Activated CD4-positive, alpha-beta T cell treated with anti-CD3 and anti-CD28 coated beads, Interleukin-2, amount 50 U/mL, for 16 hours (primary cell): ENCODE data around the gene TMEM45A.
"Not testable (repeated sequence)": the region's sequence is repeated elsewhere in the genome, so short reads cannot be mapped to it uniquely, and the experiment has no call there.

Experiments used
- DNase-seq: peaks from one replicate; pipeline ENCODE4 v3.0.0-alpha.2; 2020

TMEM45A gene

DNA sequence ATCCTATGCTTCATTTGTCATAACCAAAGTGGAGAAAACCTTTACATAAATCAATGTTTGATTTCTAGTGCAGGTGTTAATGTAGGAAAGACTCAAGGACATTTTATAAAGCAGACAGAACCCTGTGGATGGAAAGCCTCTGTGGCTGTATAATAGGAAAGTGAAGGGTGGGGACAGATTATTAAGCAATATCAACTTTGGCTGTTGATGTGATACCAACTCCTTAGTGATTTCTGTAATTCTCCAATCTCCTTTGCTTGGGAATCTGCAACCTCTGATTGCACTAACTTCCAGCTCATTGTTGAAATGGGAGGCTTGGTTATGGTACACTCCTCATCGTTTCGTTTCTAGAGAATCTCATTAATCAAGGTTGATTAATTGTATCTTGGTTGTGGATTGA, 87.7 kb downstream of the TMEM45A start:
- DNase-seq: no peak

DNA sequence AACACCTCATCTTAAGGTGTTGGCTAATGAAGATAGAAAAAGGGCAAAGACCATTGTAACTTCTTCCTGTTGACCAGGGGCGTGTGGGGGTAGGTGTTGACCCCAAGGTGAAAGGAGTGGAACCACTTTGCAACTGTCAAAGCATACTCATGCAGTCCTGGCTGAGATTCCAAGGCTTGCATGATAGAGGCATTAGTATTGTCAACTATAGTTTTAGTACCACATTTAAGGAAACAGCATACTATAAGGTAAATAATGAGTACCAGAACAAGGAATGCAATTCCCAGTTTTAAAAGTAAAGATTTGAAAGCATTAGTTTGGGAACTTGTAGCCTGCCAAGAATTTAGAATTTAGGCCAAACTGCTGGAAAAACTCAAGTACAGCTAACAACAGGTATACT, 89.2 kb downstream of the TMEM45A start:
- no peak for DNase-seq

DNA sequence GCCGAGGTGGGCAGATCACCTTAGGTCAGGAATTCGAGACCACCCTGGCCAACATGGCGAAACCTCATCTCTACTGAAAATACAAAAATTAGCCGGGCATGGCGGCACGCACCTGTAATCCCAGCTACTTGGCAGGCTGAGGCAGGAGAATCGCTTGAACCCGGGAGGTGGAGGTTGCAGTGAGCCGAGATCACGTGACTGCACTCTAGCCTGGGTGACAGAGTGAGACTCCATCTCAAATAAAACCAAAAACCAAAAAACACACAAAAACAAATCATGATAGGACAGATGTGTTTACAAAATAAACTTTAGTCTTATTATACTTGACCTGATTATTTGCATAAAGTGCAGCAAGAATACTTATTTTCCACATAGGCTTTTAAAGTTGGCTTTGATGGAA, 89.7 kb downstream of the TMEM45A start:
- DNase-seq: not testable (repeated sequence)

DNA sequence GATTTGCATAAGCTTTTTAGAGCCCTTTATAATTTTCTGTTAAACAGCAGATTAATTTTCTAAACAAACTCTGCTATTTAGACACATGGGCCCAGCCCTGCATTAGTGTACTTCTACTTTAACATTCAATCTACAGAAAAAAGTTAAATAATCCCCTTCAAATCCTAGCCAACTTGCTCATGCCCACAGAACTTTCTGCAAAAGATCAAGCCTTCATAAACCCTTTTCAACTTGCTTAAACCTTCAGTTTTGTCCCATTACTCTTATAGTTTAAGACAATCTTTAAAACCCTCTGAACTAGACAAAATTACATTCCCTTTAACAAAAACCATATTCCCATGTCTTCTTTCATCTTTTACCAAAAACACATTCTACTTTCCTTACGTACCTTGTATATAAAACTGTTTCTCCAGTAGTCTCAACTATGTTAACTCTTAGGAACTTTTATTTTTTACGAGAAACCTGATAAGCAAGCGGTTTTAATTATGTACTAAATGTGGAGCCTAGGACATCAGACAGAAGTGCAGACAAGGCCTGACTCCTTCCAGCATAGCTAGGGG, 91.8 kb downstream of the TMEM45A start:
- DNase-seq: no peak

DNA sequence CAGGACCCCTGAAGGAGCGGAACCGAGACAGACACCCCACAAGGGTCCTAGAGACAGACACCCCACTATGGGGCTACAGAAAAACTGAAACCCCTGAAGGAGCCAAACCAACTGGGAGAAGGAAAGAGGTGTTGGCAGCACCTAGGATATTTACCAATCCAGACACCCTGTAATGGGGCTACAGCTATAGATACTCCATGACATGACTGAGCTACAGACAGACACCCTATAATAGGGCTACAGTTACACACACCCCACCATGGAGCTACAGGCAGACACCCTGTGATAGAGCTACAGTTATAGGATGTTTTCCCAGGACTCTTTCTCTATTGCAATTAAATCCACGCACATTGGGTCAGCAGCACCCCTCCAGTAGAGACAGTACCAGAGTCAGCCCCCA, 94.4 kb downstream of the TMEM45A start:
- DNase-seq: no peak

DNA sequence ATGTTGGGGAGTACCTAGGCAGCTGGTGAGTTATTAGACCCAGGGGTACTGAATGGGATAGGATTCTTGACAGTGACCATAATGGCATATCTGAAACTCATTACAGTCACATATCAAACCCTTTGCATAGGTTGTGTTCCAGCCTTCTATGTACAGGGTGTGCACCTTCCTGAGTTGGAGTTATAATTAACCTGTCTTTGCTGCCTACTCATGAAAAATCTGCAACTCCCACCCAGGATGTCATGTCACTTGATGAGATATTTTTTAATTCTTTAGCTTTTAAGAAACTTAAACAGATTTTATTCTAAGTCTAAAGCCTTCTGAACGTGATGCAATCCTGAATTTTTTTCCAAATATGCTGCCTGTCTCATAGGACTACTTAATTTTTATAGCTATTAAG, 95.8 kb downstream of the TMEM45A start:
- DNase-seq: no peak

DNA sequence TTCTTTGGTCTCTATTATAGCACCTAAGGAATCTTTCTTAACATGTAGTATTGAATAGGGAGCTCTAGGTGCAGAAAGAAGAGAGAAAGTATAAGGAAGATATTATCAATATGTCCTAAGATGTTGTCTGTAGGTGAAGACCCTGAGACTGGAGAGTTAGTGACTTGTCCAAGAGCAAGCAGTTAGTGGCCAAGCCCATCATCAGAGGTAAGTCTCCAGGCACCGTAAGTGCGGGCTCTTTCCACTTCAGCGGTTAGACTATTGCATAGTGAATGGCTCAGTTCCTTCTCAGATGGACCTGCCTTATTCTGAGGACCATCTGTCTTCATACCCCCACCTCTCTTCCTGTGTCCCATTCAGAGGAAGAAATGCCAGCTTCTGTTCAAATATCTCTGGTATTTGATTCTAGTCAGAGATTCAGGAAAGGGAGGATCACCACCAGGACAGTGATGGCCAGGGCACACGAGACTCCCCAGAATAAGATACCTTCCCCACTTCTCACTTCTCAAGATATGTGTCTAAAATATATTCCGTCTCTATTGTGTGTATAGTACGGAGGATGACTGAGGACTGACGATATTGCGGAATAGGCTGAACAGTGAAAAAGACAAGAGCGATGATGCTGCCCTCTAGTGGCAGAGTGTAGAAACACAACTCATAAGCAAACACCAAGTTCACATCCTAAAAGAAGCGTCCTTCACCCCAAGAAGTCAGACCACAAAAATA, 97.9 kb downstream of the TMEM45A start:
- DNase-seq: peak; percentile 67

DNA sequence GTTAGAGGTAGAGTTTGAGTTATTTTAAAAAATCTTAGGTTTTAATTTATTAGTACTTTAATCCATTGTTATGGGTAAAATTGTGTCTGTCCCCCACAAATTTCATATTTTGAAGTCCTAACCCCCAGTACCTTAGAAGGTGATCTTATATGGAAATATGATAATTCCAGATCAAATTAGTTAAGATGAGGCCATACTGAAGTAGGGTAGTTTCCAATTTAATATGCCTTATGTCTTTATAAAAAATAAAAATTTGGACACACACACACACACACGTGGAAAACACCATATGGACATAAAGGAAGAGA, 98.4 kb downstream of the TMEM45A start:
- no peak for DNase-seq

DNA sequence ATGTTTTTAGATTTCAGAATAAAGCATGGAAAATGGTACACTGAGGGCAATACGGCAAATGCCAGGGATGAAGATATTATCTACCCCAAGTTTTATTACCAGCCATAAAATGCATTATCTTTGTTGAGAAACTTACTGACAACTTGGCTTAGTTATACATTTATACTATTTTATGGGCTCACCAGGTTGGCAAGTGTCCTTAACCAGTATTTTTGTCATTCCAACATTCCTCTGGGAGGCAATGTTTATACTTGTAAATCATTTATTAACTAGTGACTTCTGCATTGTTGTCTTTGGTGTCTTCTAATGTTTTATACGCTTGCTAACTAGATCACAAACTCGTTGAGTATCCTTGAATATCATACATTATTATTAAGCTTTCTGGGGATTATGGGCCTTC, 99.0 kb downstream of the TMEM45A start:
- DNase-seq: no peak

DNA sequence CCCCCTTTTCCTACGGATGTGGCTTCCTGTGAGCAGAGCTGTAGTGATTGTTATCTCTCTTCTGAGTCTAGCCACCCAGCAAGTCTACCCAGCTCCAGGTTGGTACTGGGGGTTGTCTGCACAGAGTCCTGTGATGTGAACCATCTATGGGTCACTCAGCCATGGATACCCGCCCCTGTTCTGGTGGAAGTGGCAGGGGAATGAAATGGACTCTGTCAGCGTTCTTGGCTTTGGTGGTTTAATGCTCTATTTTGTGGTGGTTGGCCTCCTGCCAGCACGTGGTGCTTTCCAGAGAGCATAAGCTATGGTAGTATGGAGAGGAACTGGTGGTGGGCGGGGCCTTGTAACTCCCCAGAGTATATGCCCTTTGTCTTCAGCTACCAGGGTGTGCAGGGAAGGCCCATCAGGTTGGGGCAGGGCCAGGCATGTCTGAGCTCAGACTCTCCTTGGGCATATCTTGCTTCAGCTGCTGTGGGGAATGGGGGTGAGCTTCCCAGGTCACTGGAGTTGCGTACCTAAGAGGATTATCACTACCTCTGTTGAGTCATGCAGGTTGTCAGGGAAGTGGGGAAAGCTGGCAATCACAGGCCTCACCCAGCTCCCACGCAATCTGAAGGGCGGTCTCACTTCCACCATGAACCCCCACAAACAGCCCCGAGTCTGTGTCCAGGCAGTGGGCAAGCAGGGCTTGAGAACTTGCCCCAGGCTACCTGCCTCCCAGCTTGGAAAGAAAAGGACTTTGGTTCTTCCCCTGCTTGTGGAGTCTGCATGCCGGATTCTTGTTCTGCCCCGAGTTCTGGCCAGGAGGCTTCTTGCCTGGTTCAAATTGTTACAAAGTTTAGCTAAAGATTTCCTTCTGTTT, 108.0 kb downstream of the TMEM45A start:
- no peak for DNase-seq

DNA sequence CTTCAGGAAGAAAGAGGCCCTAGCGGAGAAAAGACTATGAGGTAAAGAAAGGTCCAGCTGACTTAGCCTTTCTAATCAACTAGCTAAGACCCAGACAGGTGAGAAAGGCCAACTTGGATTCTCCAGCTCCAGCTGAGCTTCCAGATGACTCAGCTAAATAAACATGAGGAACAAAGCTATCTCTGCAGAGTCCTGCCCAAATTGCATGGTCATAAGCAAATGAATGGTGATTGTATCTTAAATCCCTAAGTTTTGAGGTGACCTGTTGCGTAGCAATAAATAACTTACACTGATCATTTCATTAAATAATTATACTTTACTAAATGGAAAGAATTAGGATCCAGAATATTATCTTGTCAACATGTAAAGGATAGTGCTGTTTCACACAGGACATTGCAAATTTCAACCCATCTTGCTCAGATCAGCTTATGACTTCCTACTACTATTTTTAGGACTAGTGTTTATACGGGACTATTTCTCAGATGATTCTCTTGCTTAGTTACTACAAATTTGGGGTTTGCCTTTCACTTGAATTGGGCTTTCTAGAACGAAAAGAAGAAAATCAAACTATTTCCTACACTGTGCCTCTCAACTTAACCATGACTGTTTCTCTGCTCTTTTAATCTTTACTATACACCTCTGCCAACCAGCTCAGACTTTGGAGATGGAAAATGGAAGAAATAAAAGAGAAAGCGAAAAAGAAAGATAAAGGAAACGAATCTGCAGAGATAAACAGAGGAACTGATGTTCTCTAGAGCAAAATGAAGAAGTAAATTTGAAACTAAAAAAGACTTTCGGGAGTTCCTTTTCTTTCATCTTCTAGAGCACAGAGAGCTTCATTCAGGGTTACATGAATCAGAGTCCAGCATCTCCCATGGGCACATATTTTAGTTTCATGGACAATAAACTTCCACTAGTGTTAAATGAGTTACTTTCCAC, 110.4 kb downstream of the TMEM45A start:
- no peak for DNase-seq

DNA sequence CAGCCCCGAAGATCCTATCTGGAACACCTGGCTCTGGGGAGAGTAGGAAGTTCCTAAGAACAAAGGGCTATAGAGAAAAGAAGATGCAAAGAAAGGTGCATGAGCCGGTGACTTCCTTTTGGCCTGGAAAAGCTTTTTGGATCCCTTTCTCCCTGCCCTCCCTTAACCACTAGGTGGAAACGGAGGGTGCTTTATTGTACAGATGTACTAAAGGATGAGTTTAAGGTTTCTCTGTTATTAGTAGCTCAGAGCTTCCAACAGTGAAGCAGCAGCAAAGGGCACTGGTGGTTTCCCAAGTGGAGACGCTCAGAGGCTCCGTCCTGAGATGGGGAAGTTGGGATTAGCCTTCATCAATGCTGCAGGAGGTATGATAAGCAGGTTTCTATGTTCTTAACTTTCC, 111.0 kb downstream of the TMEM45A start:
- DNase-seq: peak; percentile 9

DNA sequence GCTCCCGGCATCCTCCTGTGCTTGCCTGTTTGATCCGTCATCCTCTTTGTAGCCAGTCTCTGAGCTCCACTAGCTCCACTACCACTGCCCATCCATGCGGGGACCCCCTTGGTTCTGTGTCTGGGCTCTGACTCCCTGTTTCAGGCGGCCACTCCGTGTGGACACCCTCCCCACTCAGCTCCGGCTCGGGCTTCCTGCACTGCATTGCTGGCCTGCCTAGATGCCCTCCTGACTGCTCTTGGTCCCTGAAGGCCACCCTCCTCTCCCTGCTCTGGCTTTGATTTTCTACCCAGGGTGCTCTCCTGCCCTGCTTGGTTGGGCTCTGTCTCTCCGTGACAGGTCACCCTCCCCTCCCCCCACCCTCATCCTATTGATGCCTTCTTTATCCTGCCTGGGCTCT, 112.9 kb downstream of the TMEM45A start:
- no peak for DNase-seq

DNA sequence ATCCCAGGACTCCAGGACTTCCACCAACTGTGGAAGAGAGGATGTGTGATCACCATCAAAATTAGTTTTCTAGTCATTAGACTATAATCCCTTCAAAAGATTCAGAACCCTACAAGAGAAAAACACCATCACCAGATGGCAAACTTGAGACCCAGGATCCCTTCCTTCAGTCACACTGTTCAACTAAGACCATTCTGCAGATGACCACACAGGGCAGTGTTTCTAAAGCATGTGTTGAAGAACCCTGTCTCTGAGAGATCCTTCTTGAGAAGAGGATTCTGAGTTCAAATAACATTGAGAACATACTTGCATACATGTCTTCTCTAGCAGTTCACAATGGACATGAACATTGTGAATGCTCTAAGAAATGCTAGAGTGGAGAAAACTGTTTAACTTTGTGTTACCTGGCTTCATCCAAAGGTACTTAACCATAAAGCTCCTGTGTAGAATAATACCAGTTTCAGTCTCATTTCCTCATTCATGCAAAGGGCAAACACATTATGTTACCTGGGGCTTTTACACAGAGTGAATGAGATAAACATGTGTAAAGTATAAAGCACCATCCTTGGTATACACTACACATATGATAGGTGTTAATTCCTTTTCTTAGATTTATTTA, 114.6 kb downstream of the TMEM45A start:
- DNase-seq: no peak

DNA sequence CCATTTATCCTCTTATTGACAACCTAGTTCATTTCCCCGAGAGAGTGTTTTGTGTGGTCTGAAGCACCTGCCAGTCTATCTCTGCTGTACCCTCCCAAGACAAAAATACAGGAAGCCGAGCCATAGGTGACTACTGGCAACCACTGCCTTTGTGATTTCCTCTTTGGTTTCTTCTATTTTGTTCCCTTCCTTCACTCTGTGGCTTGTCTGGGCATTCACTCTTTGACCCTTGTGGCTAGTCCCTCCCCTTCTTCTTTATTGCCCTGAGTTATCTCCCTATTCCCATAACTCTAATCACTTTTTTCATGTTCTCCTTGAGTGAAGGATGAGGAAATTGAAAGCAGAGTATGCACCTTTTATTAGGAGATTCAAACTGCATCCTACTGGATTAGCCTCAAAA, 116.9 kb downstream of the TMEM45A start, which contains the start of gene ADGRG7:
Gene ADGRG7, plus strand, starts transcription at position 297 of the 400 bp plus-strand sequence. CDS start 256 bp downstream, outside the sequence.
- no peak for DNase-seq

DNA sequence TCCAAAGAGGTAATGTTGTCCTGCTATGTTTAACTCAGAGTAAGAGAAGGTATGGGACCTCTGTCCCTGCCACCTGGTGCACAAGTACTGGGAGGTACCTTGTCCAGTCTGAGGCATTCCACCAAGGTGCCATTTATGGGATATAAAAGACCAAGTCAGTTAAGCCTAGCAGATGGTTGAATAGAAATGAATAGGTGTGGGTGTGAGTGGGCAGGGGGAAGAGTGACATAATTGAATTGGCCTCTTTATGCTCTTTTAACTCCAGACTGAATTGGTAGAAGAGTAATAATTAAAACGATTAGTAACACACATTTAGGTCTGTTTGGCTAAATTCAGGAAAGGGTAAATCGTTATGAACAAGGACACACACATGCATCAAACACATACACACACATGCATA, 117.5 kb downstream of the TMEM45A start:
- DNase-seq: no peak

DNA sequence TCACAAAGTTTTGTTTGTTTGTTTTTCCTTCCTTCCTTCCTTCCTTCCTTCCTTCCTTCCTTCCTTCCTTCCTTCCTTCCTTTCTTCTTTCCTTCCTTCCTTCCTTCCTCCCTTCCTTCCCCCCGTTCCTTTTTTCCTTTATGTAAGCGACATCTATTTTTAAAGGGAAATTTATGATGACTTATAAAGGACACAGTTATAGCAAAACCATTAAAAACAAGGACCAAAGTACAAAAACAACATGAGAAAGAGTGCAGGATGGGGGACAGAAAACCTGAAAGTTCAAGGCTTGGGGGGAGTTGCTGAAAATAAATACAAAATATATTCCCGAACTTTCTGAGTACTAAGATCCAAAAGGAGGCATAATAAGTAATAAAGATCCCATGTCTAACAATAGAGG, 118.8 kb downstream of the TMEM45A start:
- no peak for DNase-seq

DNA sequence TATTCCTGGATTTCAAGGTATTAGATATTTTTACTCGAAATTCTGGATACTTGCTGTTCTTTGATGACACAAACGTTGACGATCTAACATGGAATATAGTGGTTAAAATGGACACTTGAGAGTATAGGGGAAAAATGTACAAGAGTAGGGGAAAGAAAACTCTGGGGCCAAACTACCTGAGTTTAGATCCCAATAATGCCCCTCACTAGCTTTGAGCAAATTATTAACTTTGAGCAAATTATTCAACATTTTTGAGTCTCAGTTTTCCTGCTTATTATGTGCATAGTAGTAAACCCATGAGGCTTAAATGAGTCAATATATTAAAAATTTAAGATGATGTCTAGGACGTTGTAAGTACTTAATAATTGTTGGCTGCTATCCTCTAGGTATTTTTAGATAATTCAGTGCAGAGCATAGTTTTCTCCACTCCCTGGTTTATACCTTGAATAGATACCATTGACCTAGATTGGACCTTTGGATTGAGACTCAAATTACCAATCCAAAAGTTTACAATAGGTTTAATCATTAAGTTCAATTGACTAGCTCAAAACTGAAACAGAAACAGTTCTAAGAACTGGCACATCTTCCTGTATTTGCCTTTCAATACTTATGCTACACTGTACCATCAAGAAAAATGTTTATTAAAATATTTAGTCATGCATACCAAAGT, 121.4 kb downstream of the TMEM45A start:
- no peak for DNase-seq

DNA sequence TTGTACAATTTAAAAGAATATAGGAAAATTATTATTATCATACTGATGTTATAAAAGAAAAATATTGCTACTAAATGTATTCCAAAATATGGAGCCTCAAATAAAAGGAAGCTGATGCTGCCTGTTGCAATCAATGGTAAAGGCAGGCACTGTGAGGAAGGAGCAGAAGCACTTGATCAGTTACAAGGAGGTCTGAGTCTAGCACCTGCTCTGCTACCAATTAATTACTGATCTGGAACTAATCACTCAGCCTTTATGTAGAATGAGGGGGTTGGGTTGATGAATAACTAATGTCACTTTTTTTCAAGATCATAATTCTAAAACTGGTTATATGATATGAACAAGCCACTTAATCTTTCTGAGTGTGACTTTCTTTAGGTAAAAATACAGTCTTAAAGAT, 122.5 kb downstream of the TMEM45A start:
- DNase-seq: no peak

DNA sequence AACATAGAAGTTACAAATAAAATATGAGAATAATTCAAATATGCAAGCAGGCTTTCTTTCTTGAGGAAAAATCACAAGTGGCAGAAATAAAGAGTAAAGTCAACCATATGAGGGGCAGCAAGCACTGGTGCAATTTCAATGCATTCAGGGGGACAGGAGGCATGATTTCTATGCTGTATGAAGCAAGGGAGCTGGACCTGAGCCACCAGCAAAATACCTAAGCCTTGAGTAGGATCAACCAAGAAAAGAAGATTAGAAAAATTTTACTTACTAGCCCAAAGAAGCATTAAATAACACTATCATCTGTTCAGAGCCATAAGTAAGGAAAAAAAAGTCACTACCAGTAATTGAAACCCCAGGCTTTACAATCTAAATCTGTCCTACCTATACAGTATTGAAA, 123.3 kb downstream of the TMEM45A start:
- no peak for DNase-seq

DNA sequence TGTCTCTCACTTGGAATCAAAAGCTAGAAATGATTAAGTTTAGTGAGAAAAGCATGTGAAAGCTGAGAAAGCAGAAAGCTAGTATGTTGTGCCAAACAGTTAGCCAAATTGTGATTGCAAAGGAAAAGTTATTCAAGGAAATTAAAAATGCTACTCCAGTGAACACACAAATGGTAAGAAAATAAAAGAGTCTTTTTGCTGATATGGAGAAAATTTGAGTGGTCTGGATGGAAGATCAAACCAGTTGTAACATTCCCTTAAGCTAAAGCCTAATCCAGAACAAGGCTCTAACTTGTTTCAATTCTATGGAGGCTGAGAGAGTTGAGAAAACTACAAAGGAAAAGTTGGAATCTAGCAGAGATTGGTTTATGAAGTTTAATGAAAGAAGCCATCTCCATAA, 128.8 kb downstream of the TMEM45A start:
- no peak for DNase-seq
